Measurements from ENCODE around the gene EVX1.

EVX1 gene

GRCh38 chr7:27205325-27206280 is 37.0 kb upstream of the EVX1 start:
- no peak for DNase-seq

- DNase-seq: no peak
Measured at GRCh38 chr7:27207348-27207985, 35.1 kb upstream of the EVX1 start.

- no peak for DNase-seq
Measured at GRCh38 chr7:27208998-27209397, 33.6 kb upstream of the EVX1 start.

GRCh38 chr7:27209933-27210440 is 32.6 kb upstream of the EVX1 start:
- DNase-seq: no peak

GRCh38 chr7:27210441-27211083 is 32.0 kb upstream of the EVX1 start:
- DNase-seq: peak; percentile 48

- no peak for DNase-seq
Measured at GRCh38 chr7:27211084-27211446, 31.5 kb upstream of the EVX1 start.

- no peak for DNase-seq
Measured at GRCh38 chr7:27211764-27212204, 30.8 kb upstream of the EVX1 start.

- no peak for DNase-seq
Measured at GRCh38 chr7:27212497-27213432, 29.8 kb upstream of the EVX1 start.

- DNase-seq: no peak
Measured at GRCh38 chr7:27213433-27214238, 29.0 kb upstream of the EVX1 start.

GRCh38 chr7:27214239-27214950 is 28.2 kb upstream of the EVX1 start:
- no peak for DNase-seq

- DNase-seq: no peak
Measured at GRCh38 chr7:27215356-27215755, 27.2 kb upstream of the EVX1 start.

- DNase-seq: no peak
Measured at GRCh38 chr7:27217951-27218350, 24.7 kb upstream of the EVX1 start.

GRCh38 chr7:27219821-27220220 is 22.8 kb upstream of the EVX1 start:
- no peak for DNase-seq

GRCh38 chr7:27220440-27220955 is 22.1 kb upstream of the EVX1 start:
- no peak for DNase-seq

- peak; percentile 40 for DNase-seq
Measured at GRCh38 chr7:27221201-27221797, 21.3 kb upstream of the EVX1 start.

GRCh38 chr7:27223941-27224575 is 18.5 kb upstream of the EVX1 start:
- no peak for DNase-seq

- DNase-seq: no peak
Measured at GRCh38 chr7:27224983-27225934, 17.3 kb upstream of the EVX1 start.

GRCh38 chr7:27229448-27229847 is 13.2 kb upstream of the EVX1 start:
- DNase-seq: no peak
